ENCODE data around the gene FAAP100. TPM values are rescaled to one million over a fixed set of nuclear protein-coding genes. Genes with fewer than 3 reads are reported as not detected.
A peak's percentile ranks its signal among the peaks of the same experiment; 100 is the strongest.

Gene FAAP100
- total RNA-seq, 1 donor from 2014 or later: 41.4 TPM

- Histone ChIP-seq H3K4me3 (ENCODE audit: low read depth, low read length) (no peak overlapping the region), H3K27me3 (ENCODE audit: control insufficient read depth, insufficient read depth, low read length) (peaks cover 29% of the 10 kb centered on the region), H3K36me3 (ENCODE audit: control insufficient read depth, insufficient read depth, low read length) (no peaks in the 10 kb centered on the region)
- DNase-seq (ENCODE audit: low read depth): no peak
- TF ChIP-seq CTCF (IDR thresholded peaks at IDR 0.05; ENCODE audit: insufficient read depth, low read length, poor library complexity, severe bottlenecking): no peak
Observed at GRCh38 chr17:81524039-81524864, 27.9 kb downstream of the FAAP100 start.

GRCh38 chr17:81523402-81524038 is 28.6 kb downstream of the FAAP100 start:
- Histone ChIP-seq H3K4me3 (ENCODE audit: low read depth, low read length) (no peak overlapping the region), H3K27me3 (ENCODE audit: control insufficient read depth, insufficient read depth, low read length) (peaks cover 22% of the 10 kb centered on the region), H3K36me3 (ENCODE audit: control insufficient read depth, insufficient read depth, low read length) (no peaks in the 10 kb centered on the region)
- no peak for DNase-seq (ENCODE audit: low read depth)
- TF ChIP-seq CTCF (IDR thresholded peaks at IDR 0.05; ENCODE audit: insufficient read depth, low read length, poor library complexity, severe bottlenecking): no peak

- Histone ChIP-seq H3K4me3 (ENCODE audit: low read depth, low read length) (no peak overlapping the region), H3K27me3 (ENCODE audit: control insufficient read depth, insufficient read depth, low read length) (peaks cover 14% of the 10 kb centered on the region), H3K36me3 (ENCODE audit: control insufficient read depth, insufficient read depth, low read length) (no peaks in the 10 kb centered on the region)
- no peak for DNase-seq (ENCODE audit: low read depth)
- TF ChIP-seq CTCF (IDR thresholded peaks at IDR 0.05; ENCODE audit: insufficient read depth, low read length, poor library complexity, severe bottlenecking): peak; percentile 68
Observed at GRCh38 chr17:81522491-81523401, 29.4 kb downstream of the FAAP100 start.

GRCh38 chr17:81520021-81520901 is 31.9 kb downstream of the FAAP100 start:
- no peaks in the 10 kb centered on the region for H3K36me3 ChIP-seq (ENCODE audit: control insufficient read depth, insufficient read depth, low read length)
- no peak overlapping the region for H3K4me3 ChIP-seq (ENCODE audit: low read depth, low read length)
- TF ChIP-seq CTCF (IDR thresholded peaks at IDR 0.05; ENCODE audit: insufficient read depth, low read length, poor library complexity, severe bottlenecking): no peak
- DNase-seq (ENCODE audit: low read depth): no peak
- no peaks in the 10 kb centered on the region for H3K27me3 ChIP-seq (ENCODE audit: control insufficient read depth, insufficient read depth, low read length)

Measured in kidney epithelial cell (primary cell).